Stomach (tissue), 9 donors: Measurements from ENCODE around the gene CPZ. TPM values are rescaled to one million over a fixed set of nuclear protein-coding genes. Genes with fewer than 3 reads are reported as not detected.

Experiments
- DNase-seq, 2 donors: peaks; one replicate each; pipeline versions ENCODE4 v3.0.0 to v3.0.0-alpha.2; 2013 to 2019
- H3K27ac ChIP-seq, 5 donors: fragments of 200-600 bp in 4 of 5; sonication (generic) in 4 of 5; one replicate each; pipeline ENCODE4 v1.5.1; 2013 to 2019; ENCODE audit warnings: mild to moderate bottlenecking in 1 of 5, moderate library complexity in 1 of 5
- H3K27me3 ChIP-seq, 3 donors: fragments of 200-600 bp; sonication (generic); one replicate each; pipeline ENCODE4 v1.5.1; 2017 to 2019; ENCODE audit warnings: mixed run types in 1 of 3
- H3K36me3 ChIP-seq, 4 donors: fragments of 200-600 bp; sonication (generic); 1 replicate in 3 of 4; 2 replicates in 1 of 4; pipeline ENCODE4 v1.5.1; 2016 to 2019
- H3K4me1 ChIP-seq, 4 donors: fragments of 200-600 bp; sonication (generic); one replicate each; pipeline ENCODE4 v1.5.1; 2016 to 2019
- H3K4me3 ChIP-seq, 4 donors: fragments of 200-600 bp; sonication (generic) in 3 of 4; one replicate each; pipeline ENCODE4 v1.5.1; 2016 to 2019; ENCODE audit warnings: mild to moderate bottlenecking in 1 of 4
- H3K9me3 ChIP-seq, 4 donors: fragments of 200-600 bp; sonication (generic); one replicate each; pipeline ENCODE4 v1.5.1; 2016 to 2019
- CTCF ChIP-seq, 7 experiments: fragments of 450-650 bp in 4 of 7; fragments of 200-600 bp in 3 of 7; sonication (generic) in 3 of 7; IDR thresholded peaks; one replicate each; pipeline ENCODE4 v1.5.1; 2016 to 2019; ENCODE audit warnings: antibody characterized with exemption in 7 of 7, control low read depth in 2 of 7, mild to moderate bottlenecking in 1 of 7
- EP300 ChIP-seq: sonication (generic); formaldehyde crosslinking; IDR thresholded peaks from one replicate; pipeline ENCODE4 v1.6.1; 2017; ENCODE audit warnings: antibody characterized with exemption
- POLR2A ChIP-seq, 4 donors: fragments of 450-650 bp; IDR thresholded peaks; one replicate each; pipeline ENCODE4 v1.6.1; 2016; ENCODE audit warnings: antibody characterized with exemption in 4 of 4, control low read depth in 2 of 4, mild to moderate bottlenecking in 1 of 4, moderate library complexity in 1 of 4
- POLR2AphosphoS5 ChIP-seq, 3 donors: sonication (generic); formaldehyde crosslinking; IDR thresholded peaks; one replicate each; pipeline ENCODE4 v1.6.1; 2016; ENCODE audit warnings: antibody characterized with exemption in 3 of 3
- WGBS, 5 donors: extraction: QIAGEN DNeasy Blood & Tissue Kit in 3 of 5; methylation state at CpG; one replicate each; pipeline versions ENCODE4 v1.1.5 to v1.1.7; 2013 to 2018; 5-methylcytosine and 5-hydroxymethylcytosine counted together
- intact Hi-C: fragments of 100-400 bp; cut with DNase I; formaldehyde crosslinking; loops from one replicate; pipeline ENCODE4 v1.15.1; 2023; ENCODE audit warnings: low total_unique reads
- polyA plus RNA-seq, 3 donors: library from polyadenylated mRNA; stranded (reverse); fragments of 200-250 nt; gene quantifications; one replicate each; pipeline ENCODE4 v1.2.3, GENCODE V29; 2013
- total RNA-seq, 5 donors: library from RNA; depleted of rRNA; stranded (reverse); fragments of >200 nt; gene quantifications; one replicate each; pipeline versions ENCODE4 v1.1.0 to v1.2.3, GENCODE V29; 2014 to 2016
- donor health status: healthy with polysubstance abuse.
- donor health status: Bipolar disorder and iron deficiency.
- donor health status: healthy.

Gene CPZ
- total and polyA plus RNA-seq, 8 donors, result 0.25 to 13.2 (median 3.3) TPM; not detected in 2

- H3K27me3 ChIP-seq, result peaks cover 15 to 68% (median 24%) of the 10 kb centered on the region in 3 donors
- intact Hi-C loops, result no loop called here
- WGBS, 5 donors, result 71 to 81% (median 79%) methylated on average over 3 to 9 of the region's 9 CpGs
- H3K36me3 ChIP-seq, result no peaks in the 10 kb centered on the region
- H3K4me3 ChIP-seq, result no peak overlapping the region
- H3K4me1 ChIP-seq, result peaks cover 0 to 26% (median 12%) of the 10 kb centered on the region in 4 donors
- no peak for DNase-seq
- TF ChIP-seq POLR2AphosphoS5 (IDR thresholded peaks at IDR 0.05), result no peak
- no peak overlapping the region for H3K27ac ChIP-seq
- H3K9me3 ChIP-seq, result no peaks in the 10 kb centered on the region
Measured at GRCh38 chr4:8596891-8597290, 4.3 kb downstream of the CPZ start.

GRCh38 chr4:8597319-8597718 is 4.8 kb downstream of the CPZ start:
- no peak overlapping the region for H3K4me3 ChIP-seq
- TF ChIP-seq POLR2A (IDR thresholded peaks at IDR 0.05) (no peak), EP300 (no peak), POLR2AphosphoS5 (IDR thresholded peaks at IDR 0.05) (no peak)
- intact Hi-C loops, result no loop called here
- no peaks in the 10 kb centered on the region for H3K36me3 ChIP-seq
- DNase-seq, result no peak
- peaks cover 0 to 22% (median 10%) of the 10 kb centered on the region in 4 donors for H3K4me1 ChIP-seq
- no peak overlapping the region for H3K27ac ChIP-seq
- H3K9me3 ChIP-seq, result no peaks in the 10 kb centered on the region
- WGBS, 5 donors, result 76 to 86% (median 84%) methylated on average over 5 to 13 of the region's 13 CpGs
- H3K27me3 ChIP-seq, result peaks cover 11 to 63% (median 20%) of the 10 kb centered on the region in 3 donors

GRCh38 chr4:8597791-8598190 is 5.2 kb downstream of the CPZ start:
- intact Hi-C loops, result no loop called here
- Histone ChIP-seq H3K4me3 (no peak overlapping the region), H3K36me3 (no peaks in the 10 kb centered on the region), H3K4me1 (peaks cover 0 to 18% (median 5%) of the 10 kb centered on the region in 4 donors), H3K9me3 (no peaks in the 10 kb centered on the region), H3K27me3 (peaks cover 6 to 59% (median 15%) of the 10 kb centered on the region in 3 donors), H3K27ac (no peak overlapping the region)
- no peak for TF ChIP-seq POLR2AphosphoS5 (IDR thresholded peaks at IDR 0.05)
- TF ChIP-seq POLR2A (IDR thresholded peaks at IDR 0.05), result no peak
- TF ChIP-seq EP300, result no peak
- no peak for TF ChIP-seq CTCF (IDR thresholded peaks at IDR 0.05)
- 77 to 91% (median 82%) methylated on average over 11 to 15 of the region's 15 CpGs for WGBS, 5 donors
- DNase-seq, result no peak

GRCh38 chr4:8598391-8599090 is 6.0 kb downstream of the CPZ start:
- no peaks in the 10 kb centered on the region for H3K9me3 ChIP-seq
- 74 to 81% (median 75%) methylated on average over 13 to 19 of the region's 19 CpGs for WGBS, 5 donors
- H3K36me3 ChIP-seq, result no peaks in the 10 kb centered on the region
- DNase-seq, result no peak
- H3K4me1 ChIP-seq, result peaks cover 0 to 10% (median 0%) of the 10 kb centered on the region in 4 donors
- no peak overlapping the region for H3K4me3 ChIP-seq
- TF ChIP-seq CTCF (IDR thresholded peaks at IDR 0.05) (no peak), POLR2A (IDR thresholded peaks at IDR 0.05) (no peak), POLR2AphosphoS5 (IDR thresholded peaks at IDR 0.05) (no peak), EP300 (no peak)
- intact Hi-C loops, result no loop called here
- peaks cover under 1 to 54% (median 8%) of the 10 kb centered on the region in 3 donors for H3K27me3 ChIP-seq
- H3K27ac ChIP-seq, result no peak overlapping the region

- Histone ChIP-seq H3K9me3 (no peaks in the 10 kb centered on the region), H3K4me1 (peaks cover 0 to 6% (median 0%) of the 10 kb centered on the region in 4 donors), H3K36me3 (no peaks in the 10 kb centered on the region), H3K27me3 (peaks cover 0 to 53% (median 2%) of the 10 kb centered on the region in 3 donors), H3K4me3 (no peak overlapping the region), H3K27ac (no peak overlapping the region)
- DNase-seq, result no peak
- TF ChIP-seq CTCF (IDR thresholded peaks at IDR 0.05) (no peak), EP300 (no peak), POLR2A (IDR thresholded peaks at IDR 0.05) (no peak), POLR2AphosphoS5 (IDR thresholded peaks at IDR 0.05) (no peak)
- intact Hi-C loops, result no loop called here
- 72 to 85% (median 82%) methylated on average over 6 to 8 of the region's 8 CpGs for WGBS, 5 donors
Measured at GRCh38 chr4:8599091-8599460, 6.5 kb downstream of the CPZ start.
